Pancreas (tissue), 10 donors: ENCODE measurements around the gene MARCHF7. TPM values are rescaled to one million over a fixed set of nuclear protein-coding genes. Genes with fewer than 3 reads are reported as not detected.
"Not testable (repeated sequence)": the region's sequence is repeated elsewhere in the genome, so short reads cannot be mapped to it uniquely, and the experiment has no call there.

ENCODE experiments used
- ATAC-seq, 4 donors: fragments of 200-7000 bp; cut with Tn5 transposase; one replicate each; pipeline versions ENCODE4 v1.8.0 to v1.9.1; 2020; ENCODE audit warnings: mild to moderate bottlenecking in 4 of 4, moderate library complexity in 4 of 4
- DNase-seq, 6 donors: peaks; one replicate each; pipeline ENCODE4 v3.0.0-alpha.2; 2020
- FAIRE-seq: peaks from 2 replicates; lab custom pipeline; 2012; peaks lifted over from hg19 to GRCh38; lab: Jason Lieb, UNC
- H3K27ac ChIP-seq, 4 donors: fragments of 200-600 bp; sonication (generic); 1 replicate in 3 of 4; 2 replicates in 1 of 4; pipeline versions ENCODE4 v1.5.0 to v1.8.0; 2020
- H3K27me3 ChIP-seq, 4 donors: fragments of 200-600 bp; one replicate each; pipeline ENCODE4 v1.8.0; 2021
- H3K36me3 ChIP-seq, 3 donors: fragments of 200-600 bp; sonication (generic) in 1 of 3; one replicate each; pipeline versions ENCODE4 v1.5.0 to v1.8.0; 2020 to 2021
- H3K4me1 ChIP-seq, 3 donors: fragments of 200-600 bp; one replicate each; pipeline ENCODE4 v1.8.0; 2021
- H3K4me3 ChIP-seq, 4 donors: fragments of 200-600 bp; sonication (generic) in 2 of 4; one replicate each; pipeline versions ENCODE4 v1.5.0 to v1.8.0; 2020 to 2021
- H3K9me3 ChIP-seq, 4 donors: fragments of 200-600 bp; one replicate each; pipeline ENCODE4 v1.8.0; 2021
- CTCF ChIP-seq, 4 donors: fragments of 200-600 bp; sonication (generic) in 3 of 4; IDR thresholded peaks; one replicate each; pipeline versions ENCODE4 v1.5.0 to v1.8.0; 2021; ENCODE audit warnings: antibody characterized with exemption in 4 of 4
- WGBS, 2 donors: extraction: QIAGEN DNeasy Blood & Tissue Kit; methylation state at CpG; one replicate each; pipeline ENCODE4 v1.1.7; 2013; 5-methylcytosine and 5-hydroxymethylcytosine counted together
- intact Hi-C, 3 donors: fragments of 100-400 bp; cut with DNase I; formaldehyde crosslinking; loops; one replicate each; pipeline versions ENCODE4 v1.11.1 to v1.14.2; 2022
- polyA plus RNA-seq, 2 donors: library from polyadenylated mRNA; stranded (reverse); fragments of 200-250 nt; gene quantifications; one replicate each; pipeline ENCODE4 v1.2.3, GENCODE V29; 2013
- total RNA-seq, 6 donors: library from RNA; stranded (reverse); fragmentation: NEBNext Ultra II Directional in 4 of 6; extraction: Animal tissue kit (Norgen Biotek cat#: 25700) in 4 of 6; gene quantifications; one replicate each; pipeline versions ENCODE4 v1.2.1 to v1.2.4, GENCODE V29; 2021 to 2023
- donor health status: healthy with polysubstance abuse.
- donor health status: DM: no; HTN: no; CAD: no; lungs with moderate emphysema.
- donor health status: DM: no; HTN: no; CAD: no.
- donor health status: control.
- donor health status: control.
- donor health status: Bipolar disorder and iron deficiency.
- donor health status: DM: yes; HTN: yes; CAD: no.
- donor health status: DM: no; HTN: no; CAD: no.
- donor health status: DM: no; HTN: no; CAD: no.
- donor health status: DM: yes; HTN: yes; CAD: no.

Gene MARCHF7
- total and polyA plus RNA-seq, 8 donors: 8.4 to 31.9 (median 19.5) TPM

GRCh38 chr2:159712929-159713420 is 669 bp downstream of the MARCHF7 start:
- WGBS, 2 donors: 0 to 1% methylated on average over 26 to 32 of the region's 32 CpGs

GRCh38 chr2:159713631-159714246 is 1.4 kb downstream of the MARCHF7 start:
- 25% methylated on average over 5 of the region's 5 CpGs for WGBS, 2 donors
- FAIRE-seq (no peak), ATAC-seq (no peak), DNase-seq (no peak)
- Histone ChIP-seq H3K4me1 (peaks cover 19 to 28% (median 21%) of the 10 kb centered on the region in 3 donors), H3K36me3 (no peaks in the 10 kb centered on the region), H3K9me3 (no peaks in the 10 kb centered on the region), H3K27ac (peak overlapping the region in 1 of 4 donors; percentile 99), H3K4me3 (peak overlapping the region in 3 of 4 donors; percentile 98 to 100 (median 98)), H3K27me3 (no peaks in the 10 kb centered on the region)
- no peak for TF ChIP-seq CTCF (IDR thresholded peaks at IDR 0.05)
- intact Hi-C loops: loop anchor here in 1 of 3 donors (10.0 kb wide), 1 partner anchor 91 kb away; no protein-coding TSS in a partner anchor

More at GRCh38 chr2:159712929-159713420, 669 bp downstream of the MARCHF7 start:
- no peak for TF ChIP-seq CTCF (IDR thresholded peaks at IDR 0.05)
- intact Hi-C loops: loop anchor here in 1 of 3 donors (10.0 kb wide), 1 partner anchor 92 kb away; no protein-coding TSS in a partner anchor
- Histone ChIP-seq H3K27ac (peak overlapping the region; percentile 95 to 99 (median 97)), H3K4me3 (peak overlapping the region; percentile 93 to 100 (median 98)), H3K27me3 (no peaks in the 10 kb centered on the region), H3K4me1 (peaks cover 14 to 25% (median 16%) of the 10 kb centered on the region in 3 donors), H3K36me3 (no peaks in the 10 kb centered on the region), H3K9me3 (no peaks in the 10 kb centered on the region)
- DNase-seq (no peak), FAIRE-seq (no peak), ATAC-seq (peak; percentile 16 to 51 (median 32))

- WGBS, 2 donors: 83% methylated on average over 8 of the region's 8 CpGs
- Histone ChIP-seq H3K4me1 (peaks cover 19 to 28% (median 21%) of the 10 kb centered on the region in 3 donors), H3K36me3 (no peaks in the 10 kb centered on the region), H3K4me3 (peak overlapping the region in 2 of 4 donors; percentile 98 to 100), H3K27me3 (no peaks in the 10 kb centered on the region), H3K27ac (no peak overlapping the region), H3K9me3 (no peaks in the 10 kb centered on the region)
- no peak for TF ChIP-seq CTCF (IDR thresholded peaks at IDR 0.05)
- no peak for ATAC-seq
- FAIRE-seq: no peak
- DNase-seq: no peak
- intact Hi-C loops: loop anchor here in 1 of 3 donors (10.0 kb wide), 1 partner anchor 90 kb away; no protein-coding TSS in a partner anchor
Observed at GRCh38 chr2:159714247-159714930, 2.1 kb downstream of the MARCHF7 start.

GRCh38 chr2:159715451-159715850 is 3.1 kb downstream of the MARCHF7 start:
- Histone ChIP-seq H3K27me3 (no peaks in the 10 kb centered on the region), H3K36me3 (no peaks in the 10 kb centered on the region), H3K9me3 (no peaks in the 10 kb centered on the region), H3K4me3 (no peak overlapping the region), H3K4me1 (peaks cover 19 to 26% (median 21%) of the 10 kb centered on the region in 3 donors), H3K27ac (no peak overlapping the region)
- no peak for TF ChIP-seq CTCF (IDR thresholded peaks at IDR 0.05)
- ATAC-seq (no peak), FAIRE-seq (no peak), DNase-seq (no peak)
- intact Hi-C loops: loop anchor here in 1 of 3 donors (10.0 kb wide), 1 partner anchor 89 kb away; no protein-coding TSS in a partner anchor
- WGBS, 2 donors: 75 to 80% methylated on average over 4 of the region's 4 CpGs

GRCh38 chr2:159716409-159716808 is 4.1 kb downstream of the MARCHF7 start:
- H3K4me3 ChIP-seq, H3K9me3 ChIP-seq, H3K27me3 ChIP-seq, DNase-seq, H3K36me3 ChIP-seq, ATAC-seq, FAIRE-seq, H3K27ac ChIP-seq: not testable (repeated sequence)
- WGBS, 2 donors: 95 to 100% methylated on average over 4 of the region's 4 CpGs
- H3K4me1 ChIP-seq: peaks cover 15 to 21% (median 18%) of the 10 kb centered on the region in 3 donors
- intact Hi-C loops: loop anchor here in 1 of 3 donors (10.0 kb wide), 1 partner anchor 88 kb away; no protein-coding TSS in a partner anchor
